GM12865 (cell line): ENCODE measurements around the gene JMJD1C.

ENCODE experiments used
- DNase-seq: peaks from one replicate; pipeline ENCODE4 v3.0.0; 2010; ENCODE audit warnings: low read depth
- H3K4me3 ChIP-seq: 2 replicates; pipeline ENCODE4 v1.5.1; 2011; ENCODE audit warnings: mild to moderate bottlenecking, low read depth, low read length, control low read depth
- CTCF ChIP-seq: IDR thresholded peaks from 2 replicates; pipeline ENCODE4 v1.5.1; 2011; ENCODE audit warnings: low read length, control low read depth, low read depth, inconsistent platforms; ENCODE audit not compliant: insufficient read depth; ENCODE audit errors: missing control alignments

The JMJD1C gene

GRCh38 chr10:63150745-63151144 lies 315.0 kb downstream of the JMJD1C start:
- no peak overlapping the region for H3K4me3 ChIP-seq
- DNase-seq: no peak
- no peak for TF ChIP-seq CTCF

- no peak for DNase-seq
- no peak for TF ChIP-seq CTCF
- H3K4me3 ChIP-seq: no peak overlapping the region
Observed at GRCh38 chr10:63146503-63146902, 319.3 kb downstream of the JMJD1C start.

DNA sequence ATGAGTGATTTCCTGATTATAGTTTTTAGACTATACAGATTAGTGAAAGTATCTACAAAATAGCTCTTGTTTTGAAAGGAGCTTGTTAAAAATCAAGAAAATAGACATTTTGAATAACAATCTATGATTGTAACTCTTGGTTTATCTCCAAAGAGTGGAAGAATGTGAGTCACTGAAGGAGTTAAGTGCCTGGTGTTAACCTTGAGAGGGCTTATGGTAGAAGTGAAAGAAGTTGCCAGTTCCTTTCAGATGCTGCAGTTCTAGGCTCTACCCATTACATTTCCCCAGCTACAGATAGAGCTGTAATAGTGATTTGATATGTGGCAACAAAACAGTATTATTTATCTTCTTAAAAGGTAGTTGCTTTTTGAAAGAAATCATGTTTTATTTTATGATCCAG lies 320.0 kb downstream of the JMJD1C start:
- no peak overlapping the region for H3K4me3 ChIP-seq
- no peak for TF ChIP-seq CTCF
- DNase-seq: no peak

DNA sequence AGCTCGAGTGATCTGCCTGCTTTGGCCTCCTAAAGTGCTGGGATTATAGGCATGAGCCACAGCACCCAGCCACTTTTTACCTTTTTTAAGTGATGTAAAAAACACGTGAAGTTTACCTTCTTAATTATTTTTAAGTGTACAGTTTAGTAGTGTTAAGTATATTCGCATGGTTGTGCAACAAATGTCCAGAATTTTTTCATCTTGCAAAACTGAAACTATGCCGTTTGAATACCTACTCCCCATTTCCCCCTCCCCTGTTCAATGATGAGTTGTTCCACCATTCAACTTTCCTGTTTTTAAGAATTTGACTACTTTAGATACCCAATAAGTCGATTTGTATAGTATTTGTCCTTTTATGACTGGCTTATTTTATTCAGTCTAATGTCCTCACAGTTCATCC lies 321.8 kb downstream of the JMJD1C start:
- TF ChIP-seq CTCF: no peak
- no peak for DNase-seq
- H3K4me3 ChIP-seq: no peak overlapping the region

- DNase-seq: no peak
- no peak overlapping the region for H3K4me3 ChIP-seq
- TF ChIP-seq CTCF: no peak
Observed at GRCh38 chr10:63142136-63142535, 323.6 kb downstream of the JMJD1C start.

- DNase-seq: no peak
- no peak for TF ChIP-seq CTCF
Observed at GRCh38 chr10:63140077-63140476, 325.7 kb downstream of the JMJD1C start.

DNA sequence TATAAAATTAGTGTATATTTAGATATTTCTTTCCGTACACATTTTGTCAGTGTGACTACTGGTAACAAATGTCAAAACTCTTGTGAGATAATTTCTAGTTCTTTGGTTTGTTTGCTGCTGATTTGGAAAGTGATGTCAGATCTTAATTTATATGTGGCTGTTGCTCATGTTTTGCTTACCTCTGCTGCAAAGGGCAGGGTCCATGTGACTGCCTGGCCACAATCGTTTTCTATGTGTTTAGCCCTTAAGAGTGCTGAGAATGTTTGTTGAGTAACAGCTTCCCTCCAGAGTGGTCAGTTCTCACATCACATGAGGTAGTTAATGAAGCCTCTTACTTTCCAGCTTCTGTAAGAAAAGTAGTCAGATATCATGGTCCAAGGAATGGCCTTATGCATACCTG lies 328.5 kb downstream of the JMJD1C start:
- TF ChIP-seq CTCF: no peak
- peak; percentile 33 for DNase-seq
- H3K4me3 ChIP-seq: no peak overlapping the region

More at GRCh38 chr10:63140077-63140476, 325.7 kb downstream of the JMJD1C start:
- H3K4me3 ChIP-seq: no peak overlapping the region
